Measurements from ENCODE around the gene RADIL. TPM values are rescaled to one million over a fixed set of nuclear protein-coding genes. Genes with fewer than 3 reads are reported as not detected.

The RADIL gene
- total RNA-seq, 2 donors from 2014 or later, result 0.55 TPM; not detected in 1

GRCh38 chr7:4823441-4824119 is 59.9 kb downstream of the RADIL start:
- no peak for DNase-seq
- no peaks in the 10 kb centered on the region for H3K9me3 ChIP-seq (ENCODE audit: control insufficient read depth, low read length, poor library complexity, severe bottlenecking)
- peaks cover 44% of the 10 kb centered on the region for H3K27me3 Mint-ChIP-seq
- H3K36me3 Mint-ChIP-seq (ENCODE audit: low read depth), result peaks cover 2% of the 10 kb centered on the region
- H3K4me3 Mint-ChIP-seq, result no peak overlapping the region
- H3K27ac Mint-ChIP-seq, result no peak overlapping the region
- peaks cover 2% of the 10 kb centered on the region for H3K4me1 Mint-ChIP-seq
- ATAC-seq, result no peak

GRCh38 chr7:4822677-4823076 is 60.8 kb downstream of the RADIL start:
- H3K9me3 ChIP-seq (ENCODE audit: control insufficient read depth, low read length, poor library complexity, severe bottlenecking), result no peaks in the 10 kb centered on the region
- Mint-ChIP-seq H3K4me1 (peaks cover 2% of the 10 kb centered on the region), H3K36me3 (ENCODE audit: low read depth) (peaks cover 2% of the 10 kb centered on the region), H3K4me3 (no peak overlapping the region), H3K27ac (no peak overlapping the region), H3K27me3 (peaks cover 38% of the 10 kb centered on the region)
- no peak for DNase-seq
- no peak for ATAC-seq

GRCh38 chr7:4820967-4821471 is 62.5 kb downstream of the RADIL start:
- no peaks in the 10 kb centered on the region for H3K9me3 ChIP-seq (ENCODE audit: control insufficient read depth, low read length, poor library complexity, severe bottlenecking)
- peaks cover 2% of the 10 kb centered on the region for H3K4me1 Mint-ChIP-seq
- H3K27me3 Mint-ChIP-seq, result peaks cover 38% of the 10 kb centered on the region
- peak overlapping the region; percentile 34 for H3K27ac Mint-ChIP-seq
- H3K4me3 Mint-ChIP-seq, result no peak overlapping the region
- peaks cover 2% of the 10 kb centered on the region for H3K36me3 Mint-ChIP-seq (ENCODE audit: low read depth)
- no peak for ATAC-seq
- no peak for DNase-seq

- H3K9me3 ChIP-seq (ENCODE audit: control insufficient read depth, low read length, poor library complexity, severe bottlenecking), result no peaks in the 10 kb centered on the region
- peaks cover 38% of the 10 kb centered on the region for H3K27me3 Mint-ChIP-seq
- peaks cover 2% of the 10 kb centered on the region for H3K36me3 Mint-ChIP-seq (ENCODE audit: low read depth)
- ATAC-seq (no peak), DNase-seq (no peak)
- H3K27ac Mint-ChIP-seq, result no peak overlapping the region
- peaks cover 2% of the 10 kb centered on the region for H3K4me1 Mint-ChIP-seq
- no peak overlapping the region for H3K4me3 Mint-ChIP-seq
Observed at GRCh38 chr7:4820405-4820966, 63.0 kb downstream of the RADIL start.

GRCh38 chr7:4819560-4820404 is 63.7 kb downstream of the RADIL start:
- DNase-seq (no peak), ATAC-seq (no peak)

GRCh38 chr7:4818000-4818794 is 65.3 kb downstream of the RADIL start:
- DNase-seq (no peak), ATAC-seq (no peak)
- H3K27me3 Mint-ChIP-seq, result peaks cover 47% of the 10 kb centered on the region
- H3K4me1 Mint-ChIP-seq, result no peaks in the 10 kb centered on the region
- no peaks in the 10 kb centered on the region for H3K9me3 ChIP-seq (ENCODE audit: control insufficient read depth, low read length, poor library complexity, severe bottlenecking)
- H3K4me3 Mint-ChIP-seq, result no peak overlapping the region
- H3K27ac Mint-ChIP-seq, result no peak overlapping the region
- no peaks in the 10 kb centered on the region for H3K36me3 Mint-ChIP-seq (ENCODE audit: low read depth)

More at GRCh38 chr7:4819560-4820404, 63.7 kb downstream of the RADIL start:
- no peaks in the 10 kb centered on the region for H3K36me3 Mint-ChIP-seq (ENCODE audit: low read depth)
- H3K4me1 Mint-ChIP-seq, result no peaks in the 10 kb centered on the region
- H3K4me3 Mint-ChIP-seq, result no peak overlapping the region
- no peak overlapping the region for H3K27ac Mint-ChIP-seq
- no peaks in the 10 kb centered on the region for H3K9me3 ChIP-seq (ENCODE audit: control insufficient read depth, low read length, poor library complexity, severe bottlenecking)
- peaks cover 34% of the 10 kb centered on the region for H3K27me3 Mint-ChIP-seq

- Mint-ChIP-seq H3K4me3 (no peak overlapping the region), H3K4me1 (no peaks in the 10 kb centered on the region), H3K27ac (no peak overlapping the region), H3K36me3 (ENCODE audit: low read depth) (peaks cover 2% of the 10 kb centered on the region), H3K27me3 (peaks cover 44% of the 10 kb centered on the region)
- DNase-seq (no peak), ATAC-seq (no peak)
- no peaks in the 10 kb centered on the region for H3K9me3 ChIP-seq (ENCODE audit: control insufficient read depth, low read length, poor library complexity, severe bottlenecking)
Observed at GRCh38 chr7:4817178-4817901, 66.2 kb downstream of the RADIL start.

GRCh38 chr7:4816419-4817080 is 67.0 kb downstream of the RADIL start:
- DNase-seq (no peak), ATAC-seq (no peak)
- Mint-ChIP-seq H3K36me3 (ENCODE audit: low read depth) (peaks cover 2% of the 10 kb centered on the region), H3K27ac (no peak overlapping the region), H3K27me3 (peaks cover 36% of the 10 kb centered on the region), H3K4me1 (no peaks in the 10 kb centered on the region), H3K4me3 (no peak overlapping the region)
- H3K9me3 ChIP-seq (ENCODE audit: control insufficient read depth, low read length, poor library complexity, severe bottlenecking), result no peaks in the 10 kb centered on the region

GRCh38 chr7:4815609-4816418 is 67.7 kb downstream of the RADIL start:
- Mint-ChIP-seq H3K27ac (no peak overlapping the region), H3K4me1 (no peaks in the 10 kb centered on the region), H3K4me3 (no peak overlapping the region)

GRCh38 chr7:4815121-4815520 is 68.4 kb downstream of the RADIL start:
- Mint-ChIP-seq H3K4me1 (no peaks in the 10 kb centered on the region), H3K4me3 (no peak overlapping the region), H3K36me3 (ENCODE audit: low read depth) (peaks cover 2% of the 10 kb centered on the region), H3K27ac (no peak overlapping the region), H3K27me3 (peaks cover 38% of the 10 kb centered on the region)
- no peaks in the 10 kb centered on the region for H3K9me3 ChIP-seq (ENCODE audit: control insufficient read depth, low read length, poor library complexity, severe bottlenecking)
- DNase-seq (no peak), ATAC-seq (no peak)

More at GRCh38 chr7:4815609-4816418, 67.7 kb downstream of the RADIL start:
- peaks cover 33% of the 10 kb centered on the region for H3K27me3 Mint-ChIP-seq
- peaks cover 2% of the 10 kb centered on the region for H3K36me3 Mint-ChIP-seq (ENCODE audit: low read depth)
- DNase-seq (no peak), ATAC-seq (no peak)
- no peaks in the 10 kb centered on the region for H3K9me3 ChIP-seq (ENCODE audit: control insufficient read depth, low read length, poor library complexity, severe bottlenecking)

- no peak for ATAC-seq
- no peak overlapping the region for H3K27ac Mint-ChIP-seq
- no peaks in the 10 kb centered on the region for H3K9me3 ChIP-seq (ENCODE audit: control insufficient read depth, low read length, poor library complexity, severe bottlenecking)
- DNase-seq, result no peak
- peaks cover 2% of the 10 kb centered on the region for H3K36me3 Mint-ChIP-seq (ENCODE audit: low read depth)
- no peak overlapping the region for H3K4me3 Mint-ChIP-seq
- H3K4me1 Mint-ChIP-seq, result no peaks in the 10 kb centered on the region
- H3K27me3 Mint-ChIP-seq, result peaks cover 32% of the 10 kb centered on the region
Observed at GRCh38 chr7:4814433-4814832, 69.1 kb downstream of the RADIL start.

All from T-helper 17 cell (primary cell).